GM23338 (cell line): ENCODE results near the gene CTNNA2. TPM values are rescaled to one million over a fixed set of nuclear protein-coding genes. Genes with fewer than 3 reads are reported as not detected.

ENCODE experiments used
- ATAC-seq: fragments of 200-7000 bp; cut with Tn5 transposase; 3 replicates; pipeline ENCODE4 v1.9.1; 2020
- DNase-seq: peaks from one replicate; pipeline ENCODE4 v3.0.0-alpha.2; 2015; ENCODE audit warnings: low spot score
- H2AFZ ChIP-seq: fragments of 200-600 bp; sonication (generic); 2 replicates; pipeline ENCODE4 v1.8.0; 2016; ENCODE audit warnings: antibody characterized with exemption, mild to moderate bottlenecking, moderate library complexity
- H3F3A ChIP-seq: fragments of 200-600 bp; sonication (generic); replicated peaks from 2 replicates; pipeline ENCODE4 v1.8.0; 2017; ENCODE audit warnings: antibody characterized with exemption, mixed run types, low read depth
- H3K27ac ChIP-seq: fragments of 200-600 bp; sonication (generic); 2 replicates; pipeline ENCODE4 v1.6.1; 2016; ENCODE audit warnings: low read depth
- H3K27me3 ChIP-seq: fragments of 200-600 bp; sonication (generic); 2 replicates; pipeline ENCODE4 v1.8.0; 2016; ENCODE audit warnings: mild to moderate bottlenecking, mixed run types, moderate library complexity; ENCODE audit not compliant: insufficient read depth
- H3K36me3 ChIP-seq: fragments of 200-600 bp; sonication (generic); 2 replicates; pipeline ENCODE4 v1.8.0; 2016; ENCODE audit warnings: mild to moderate bottlenecking; ENCODE audit not compliant: insufficient read depth
- H3K4me1 ChIP-seq: fragments of 200-600 bp; sonication (generic); 2 replicates; pipeline ENCODE4 v1.8.0; 2016; ENCODE audit warnings: mild to moderate bottlenecking, moderate library complexity; ENCODE audit not compliant: insufficient read depth
- H3K4me2 ChIP-seq: fragments of 200-600 bp; sonication (generic); 2 replicates; pipeline ENCODE4 v1.7.1; 2017; ENCODE audit warnings: mixed run types
- H3K4me3 ChIP-seq: fragments of 200-600 bp; sonication (generic); 2 replicates; pipeline ENCODE4 v1.6.1; 2016; ENCODE audit warnings: mixed run types
- H3K79me2 ChIP-seq: fragments of 200-600 bp; sonication (generic); replicated peaks from 2 replicates; pipeline ENCODE4 v1.8.0; 2017; ENCODE audit warnings: mild to moderate bottlenecking; ENCODE audit not compliant: insufficient read depth
- H3K9me2 ChIP-seq: fragments of 200-600 bp; sonication (generic); 2 replicates; pipeline ENCODE4 v1.8.0; 2017; ENCODE audit not compliant: insufficient read depth
- H4K20me1 ChIP-seq: fragments of 200-600 bp; sonication (generic); replicated peaks from 2 replicates; pipeline ENCODE4 v1.8.0; 2017; ENCODE audit warnings: mild to moderate bottlenecking; ENCODE audit not compliant: insufficient read depth
- H3K27ac Mint-ChIP-seq: 2 replicates; pipeline ENCODE4 v1.8.0; 2020; ENCODE audit warnings: inconsistent platforms, mild to moderate bottlenecking, moderate library complexity, mixed read lengths
- H3K27me3 Mint-ChIP-seq: 3 replicates; pipeline ENCODE4 v1.8.0; 2022; ENCODE audit warnings: low read depth, mild to moderate bottlenecking, moderate library complexity, mixed read lengths, inconsistent platforms; ENCODE audit not compliant: insufficient read depth, poor library complexity
- H3K36me3 Mint-ChIP-seq: 3 replicates; pipeline ENCODE4 v1.8.0; 2021; ENCODE audit warnings: low read depth, mild to moderate bottlenecking, inconsistent platforms, moderate library complexity, mixed read lengths
- H3K4me1 Mint-ChIP-seq: 3 replicates; pipeline ENCODE4 v1.8.0; 2020; ENCODE audit warnings: mild to moderate bottlenecking, inconsistent platforms, mixed read lengths
- H3K4me3 Mint-ChIP-seq: 3 replicates; pipeline ENCODE4 v1.8.0; 2021; ENCODE audit warnings: moderate library complexity, mild to moderate bottlenecking, inconsistent platforms, mixed read lengths
- H3K9me3 Mint-ChIP-seq: 3 replicates; pipeline ENCODE4 v1.8.0; 2020; ENCODE audit warnings: moderate library complexity, mild to moderate bottlenecking, inconsistent platforms, mixed read lengths
- CREB1 ChIP-seq: fragments of 250-450 bp; sonication (Bioruptor Pico); IDR thresholded peaks from 2 replicates; pipeline ENCODE4 v1.5.0; 2020; ENCODE audit warnings: low read depth, mild to moderate bottlenecking, moderate library complexity
- CTCF ChIP-seq, 2 experiments: fragments of 200-600 bp in 1 of 2; sonication (generic) in 1 of 2; conservative IDR thresholded peaks; 2 replicates each; pipeline versions ENCODE4 v1.5.1 to v1.6.1; 2016 to 2017; ENCODE audit warnings: antibody characterized with exemption in 2 of 2, low read depth in 2 of 2, mild to moderate bottlenecking in 2 of 2, moderate library complexity in 1 of 2
- ETS1 ChIP-seq: IDR thresholded peaks from 2 replicates; pipeline ENCODE4 v1.6.1; 2016; ENCODE audit warnings: antibody characterized with exemption
- EZH2 ChIP-seq: fragments of 200-600 bp; sonication (generic); IDR thresholded peaks from one replicate; pipeline ENCODE4 v1.8.0; 2017; ENCODE audit warnings: antibody characterized with exemption, mild to moderate bottlenecking, low read depth; ENCODE audit not compliant: unreplicated experiment
- EZH2phosphoT487 ChIP-seq: fragments of 200-600 bp; sonication (generic); IDR thresholded peaks from one replicate; pipeline ENCODE4 v1.8.1; 2018; ENCODE audit warnings: antibody characterized with exemption; ENCODE audit not compliant: unreplicated experiment
- NANOG ChIP-seq: IDR thresholded peaks from 2 replicates; pipeline ENCODE4 v1.6.1; 2016; ENCODE audit warnings: antibody characterized with exemption, borderline replicate concordance
- POLR2AphosphoS5 ChIP-seq: IDR thresholded peaks from 2 replicates; pipeline ENCODE4 v1.6.1; 2016; ENCODE audit warnings: antibody characterized with exemption, low read depth
- REST ChIP-seq: IDR thresholded peaks from one replicate; pipeline ENCODE4 v1.6.1; 2018; ENCODE audit warnings: antibody characterized with exemption; ENCODE audit not compliant: unreplicated experiment
- STAT1 ChIP-seq: IDR thresholded peaks from one replicate; pipeline ENCODE4 v1.6.1; 2016; ENCODE audit warnings: antibody characterized with exemption; ENCODE audit not compliant: unreplicated experiment
- ZNF114 ChIP-seq: fragments of 250-450 bp; sonication (Bioruptor Pico); IDR thresholded peaks from 2 replicates; pipeline ENCODE4 v1.5.0; 2020; ENCODE audit warnings: mild to moderate bottlenecking, moderate library complexity
- polyA plus RNA-seq: library from polyadenylated mRNA; unstranded; fragments of >200 nt; fragmentation: Nextera tagmentation; extraction: Ambion mirVana; gene quantifications from 2 replicates; pipeline ENCODE4 v1.2.1, GENCODE V29; 2016
- total RNA-seq: library from RNA; depleted of rRNA; stranded (reverse); fragments of >200 nt; shearing (Covaris generic); gene quantifications from 2 replicates; pipeline ENCODE4 v1.2.3, GENCODE V29; 2014

CTNNA2 gene
- total and polyA plus RNA-seq, 2 experiments from 2014 or later, result 6.4 to 15.6 TPM

- no peak overlapping the region for H3K27ac Mint-ChIP-seq
- ATAC-seq (no peak), DNase-seq (no peak)
- no peak for TF ChIP-seq EZH2
- H3K9me3 Mint-ChIP-seq, result no peaks in the 10 kb centered on the region
- no peaks in the 10 kb centered on the region for H3K27me3 Mint-ChIP-seq
- no peak overlapping the region for H2AFZ ChIP-seq
- no peaks in the 10 kb centered on the region for H3K79me2 ChIP-seq
- no peak overlapping the region for H3K4me3 Mint-ChIP-seq
- no peaks in the 10 kb centered on the region for H3K36me3 ChIP-seq
- no peaks in the 10 kb centered on the region for H3K27me3 ChIP-seq
- no peak overlapping the region for H3K4me2 ChIP-seq
- no peak overlapping the region for H3K4me3 ChIP-seq
- peaks cover 10% of the 10 kb centered on the region for H3K4me1 Mint-ChIP-seq
- no peaks in the 10 kb centered on the region for H3F3A ChIP-seq
- H3K4me1 ChIP-seq, result no peaks in the 10 kb centered on the region; the same call in 1 of the 2 replicates
- no peaks in the 10 kb centered on the region for H4K20me1 ChIP-seq
- no peaks in the 10 kb centered on the region for H3K36me3 Mint-ChIP-seq
- no peak overlapping the region for H3K27ac ChIP-seq
- H3K9me2 ChIP-seq, result peaks cover 5% of the 10 kb centered on the region; the same call in 1 of the 2 replicates
These were observed 729.6 kb downstream of the CTNNA2 start for GRCh38 chr2:80242355-80242910.

GRCh38 chr2:80244905-80245584 is 732.2 kb downstream of the CTNNA2 start:
- Histone ChIP-seq H3K36me3 (no peaks in the 10 kb centered on the region), H3K27ac (no peak overlapping the region), H3K79me2 (no peaks in the 10 kb centered on the region), H3K4me2 (no peak overlapping the region), H3K4me1 (no peaks in the 10 kb centered on the region; the same call in none of the 2 replicates), H3F3A (no peaks in the 10 kb centered on the region), H3K27me3 (no peaks in the 10 kb centered on the region), H3K4me3 (no peak overlapping the region), H2AFZ (no peak overlapping the region), H3K9me2 (no peaks in the 10 kb centered on the region), H4K20me1 (no peaks in the 10 kb centered on the region)
- no peak overlapping the region for H3K4me3 Mint-ChIP-seq
- H3K4me1 Mint-ChIP-seq, result peaks cover 13% of the 10 kb centered on the region
- ATAC-seq (no peak), DNase-seq (no peak)
- H3K36me3 Mint-ChIP-seq, result no peaks in the 10 kb centered on the region
- no peaks in the 10 kb centered on the region for H3K27me3 Mint-ChIP-seq
- H3K27ac Mint-ChIP-seq, result no peak overlapping the region
- no peaks in the 10 kb centered on the region for H3K9me3 Mint-ChIP-seq
- TF ChIP-seq STAT1 (no peak), CTCF (conservative IDR thresholded peaks at IDR 0.05; ENCODE audit: low read depth in 2 of 2) (no peak), POLR2AphosphoS5 (no peak), ETS1 (no peak), EZH2 (no peak), REST (no peak), CREB1 (CRISPR knock-in tag) (no peak), EZH2phosphoT487 (no peak), NANOG (no peak), ZNF114 (CRISPR knock-in tag) (no peak)
